H9 (cell line): ENCODE data around the gene RHOU. TPM values are rescaled to one million over a fixed set of nuclear protein-coding genes. Genes with fewer than 3 reads are reported as not detected.

Experiments
- DNase-seq: peaks from one replicate; pipeline ENCODE4 v3.0.0-alpha.2; 2017
- H2AFZ ChIP-seq: one replicate; pipeline ENCODE4 v1.6.1; 2013; ENCODE audit warnings: mild to moderate bottlenecking, low read length, control low read depth, moderate library complexity
- H2AK5ac ChIP-seq: 2 replicates; pipeline ENCODE4 v1.6.1; 2013; ENCODE audit warnings: low read length, control low read depth, mixed read lengths; ENCODE audit not compliant: insufficient read length
- H2BK120ac ChIP-seq: one replicate; pipeline ENCODE4 v1.6.1; 2013; ENCODE audit warnings: low read depth, mild to moderate bottlenecking, low read length, control low read depth, inconsistent platforms; ENCODE audit not compliant: poor library complexity, severe bottlenecking
- H2BK12ac ChIP-seq: 2 replicates; pipeline ENCODE4 v1.6.1; 2013; ENCODE audit warnings: low read length, control low read depth, mixed read lengths, low read depth; ENCODE audit not compliant: insufficient read length
- H2BK15ac ChIP-seq: 2 replicates; pipeline ENCODE4 v1.6.1; 2013; ENCODE audit warnings: low read depth, low read length, control low read depth
- H2BK20ac ChIP-seq: one replicate; pipeline ENCODE4 v1.6.1; 2013; ENCODE audit warnings: low read depth, mild to moderate bottlenecking, low read length, control low read depth, inconsistent platforms; ENCODE audit not compliant: poor library complexity, severe bottlenecking
- H2BK5ac ChIP-seq: 2 replicates; pipeline ENCODE4 v1.6.1; 2013; ENCODE audit warnings: low read length, control low read depth, mixed read lengths; ENCODE audit not compliant: insufficient read length
- H3K14ac ChIP-seq: 2 replicates; pipeline ENCODE4 v1.6.1; 2013; ENCODE audit warnings: low read length, control low read depth; ENCODE audit not compliant: insufficient read depth
- H3K18ac ChIP-seq: 2 replicates; pipeline ENCODE4 v1.6.1; 2013; ENCODE audit warnings: low read depth, mild to moderate bottlenecking, mixed read lengths, low read length, control low read depth; ENCODE audit not compliant: insufficient read length
- H3K23ac ChIP-seq: 2 replicates; pipeline ENCODE4 v1.6.1; 2013; ENCODE audit warnings: low read length, control low read depth, mixed read lengths, low read depth; ENCODE audit not compliant: insufficient read length
- H3K23me2 ChIP-seq: 2 replicates; pipeline ENCODE4 v1.6.1; 2013; ENCODE audit warnings: low read depth, mild to moderate bottlenecking, mixed read lengths, low read length, control low read depth; ENCODE audit not compliant: insufficient read length, poor library complexity, severe bottlenecking
- H3K27ac ChIP-seq: 2 replicates; pipeline ENCODE4 v1.5.1; 2013; ENCODE audit warnings: low read length, control low read depth, mixed read lengths, low read depth; ENCODE audit not compliant: insufficient read length
- H3K27me3 ChIP-seq: 2 replicates; pipeline ENCODE4 v1.6.1; 2013; ENCODE audit warnings: low read length, control low read depth, inconsistent platforms; ENCODE audit not compliant: insufficient read depth
- H3K4ac ChIP-seq: 2 replicates; pipeline ENCODE4 v1.6.1; 2013; ENCODE audit warnings: low read depth, mild to moderate bottlenecking, control low read depth, inconsistent platforms, low read length, moderate library complexity
- H3K4me1 ChIP-seq: 2 replicates; pipeline ENCODE4 v1.6.1; 2013; ENCODE audit warnings: low read length, control low read depth, inconsistent platforms; ENCODE audit not compliant: insufficient read depth
- H3K4me2 ChIP-seq: 2 replicates; pipeline ENCODE4 v1.6.1; 2013; ENCODE audit warnings: low read length, control low read depth, mixed read lengths; ENCODE audit not compliant: insufficient read length, insufficient read depth
- H3K56ac ChIP-seq: 2 replicates; pipeline ENCODE4 v1.6.1; 2013; ENCODE audit warnings: low read depth, mild to moderate bottlenecking, mixed read lengths, low read length, control low read depth; ENCODE audit not compliant: insufficient read length
- H3K79me1 ChIP-seq: 2 replicates; pipeline ENCODE4 v1.6.1; 2013; ENCODE audit warnings: low read depth, mild to moderate bottlenecking, moderate library complexity, low read length, control low read depth, inconsistent platforms; ENCODE audit not compliant: insufficient read depth, poor library complexity, severe bottlenecking
- H3K79me2 ChIP-seq: 2 replicates; pipeline ENCODE4 v1.6.1; 2013; ENCODE audit warnings: low read length, control low read depth, inconsistent platforms; ENCODE audit not compliant: insufficient read depth
- H3K9ac ChIP-seq: 2 replicates; pipeline ENCODE4 v1.6.1; 2013; ENCODE audit warnings: low read length, control low read depth, mixed read lengths; ENCODE audit not compliant: insufficient read length; ENCODE audit errors: extremely low read depth
- H3K9me3 ChIP-seq: one replicate; pipeline ENCODE4 v1.6.1; 2013; ENCODE audit warnings: low read depth, low read length, inconsistent platforms; ENCODE audit not compliant: control insufficient read depth
- H3T11ph ChIP-seq: one replicate; pipeline ENCODE4 v1.6.1; 2013; ENCODE audit warnings: mild to moderate bottlenecking, low read length, control low read depth, inconsistent platforms
- H4K20me1 ChIP-seq: one replicate; pipeline ENCODE4 v1.6.1; 2013; ENCODE audit not compliant: control insufficient read depth, insufficient read length, insufficient read depth
- H4K5ac ChIP-seq: 2 replicates; pipeline ENCODE4 v1.6.1; 2013; ENCODE audit warnings: low read depth, mild to moderate bottlenecking, mixed read lengths, low read length, control low read depth; ENCODE audit not compliant: insufficient read length
- H4K8ac ChIP-seq: replicated peaks from 2 replicates; pipeline ENCODE4 v1.6.1; 2013; ENCODE audit warnings: low read length, control low read depth, mixed read lengths, low read depth; ENCODE audit not compliant: insufficient read length
- H4K91ac ChIP-seq: 2 replicates; pipeline ENCODE4 v1.6.1; 2013; ENCODE audit warnings: low read depth, mild to moderate bottlenecking, moderate library complexity, mixed read lengths, low read length, control low read depth; ENCODE audit not compliant: insufficient read length
- H3K27ac Mint-ChIP-seq, 3 experiments: 2 replicates in 2 of 3; 3 replicates in 1 of 3; pipeline ENCODE4 v1.8.0; 2020 to 2021; ENCODE audit warnings: mixed read lengths in 3 of 3, mild to moderate bottlenecking in 1 of 3, moderate library complexity in 1 of 3
- H3K27me3 Mint-ChIP-seq: 2 replicates; pipeline ENCODE4 v1.8.0; 2021; ENCODE audit warnings: low read depth, mild to moderate bottlenecking, moderate library complexity, mixed read lengths
- H3K36me3 Mint-ChIP-seq, 3 experiments: 2 replicates in 2 of 3; 3 replicates in 1 of 3; pipeline ENCODE4 v1.8.0; 2020 to 2021; ENCODE audit warnings: low read depth in 3 of 3, mixed read lengths in 3 of 3; ENCODE audit not compliant: insufficient read depth in 1 of 3
- H3K4me1 Mint-ChIP-seq, 2 experiments: 2 replicates each; pipeline ENCODE4 v1.8.0; 2020; ENCODE audit warnings: mixed read lengths in 2 of 2
- H3K4me3 Mint-ChIP-seq, 2 experiments: 2 replicates in 1 of 2; 3 replicates in 1 of 2; pipeline ENCODE4 v1.8.0; 2020 to 2021; ENCODE audit warnings: mild to moderate bottlenecking in 2 of 2, mixed read lengths in 2 of 2, moderate library complexity in 1 of 2
- H3K9me3 Mint-ChIP-seq, 2 experiments: 2 replicates in 1 of 2; 3 replicates in 1 of 2; pipeline ENCODE4 v1.8.0; 2020; ENCODE audit warnings: mild to moderate bottlenecking in 2 of 2, mixed read lengths in 2 of 2, moderate library complexity in 1 of 2
- WGBS: extraction: QIAGEN DNeasy Blood & Tissue Kit; methylation state at CpG from one replicate; pipeline ENCODE4 v1.1.7; 2013; ENCODE audit warnings: missing lambda C conversion rate, low lambda C conversion rate, mixed read lengths; ENCODE audit not compliant: insufficient read length; ENCODE audit errors: extremely low coverage; 5-methylcytosine and 5-hydroxymethylcytosine counted together
- total RNA-seq: library from RNA; stranded (reverse); gene quantifications from 2 replicates; pipeline ENCODE4 v1.2.1, GENCODE V29; 2021
- TF ChIP-seq, protein P1 (sequence below): fragments of 200-600 bp; sonication (generic); conservative IDR thresholded peaks from 3 replicates; pipeline ENCODE4 v1.8.0; 2021; ENCODE audit warnings: antibody characterized with exemption, mild to moderate bottlenecking

RHOU gene
- total RNA-seq, 1 experiment from 2014 or later: 3.9 TPM

DNA sequence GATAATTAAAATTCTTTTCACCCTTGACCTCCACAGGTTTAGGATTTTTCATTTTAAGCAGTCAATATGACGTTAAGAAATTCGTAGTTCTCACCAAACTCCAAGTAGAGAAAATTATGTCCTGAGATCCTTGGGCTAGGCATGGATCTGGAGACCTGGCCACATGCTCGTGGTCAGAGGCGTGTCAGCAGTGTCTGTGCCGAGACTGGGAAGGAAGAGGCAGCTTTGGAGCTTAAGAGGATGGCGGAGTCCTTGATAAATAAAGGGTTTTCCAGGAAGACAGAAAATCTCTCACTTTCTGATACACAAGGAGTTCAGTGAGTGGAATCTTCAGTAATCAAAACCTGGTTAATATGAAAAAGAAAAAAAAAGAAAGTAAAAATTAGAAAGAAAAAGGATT, 17.0 kb downstream of the RHOU start:
- Histone ChIP-seq H3K18ac (no peak overlapping the region), H2AFZ (no peak overlapping the region), H2BK20ac (no peak overlapping the region), H3K27ac (no peak overlapping the region), H3K4me1 (no peaks in the 10 kb centered on the region), H3K9me3 (no peaks in the 10 kb centered on the region), H3K56ac (no peak overlapping the region), H2BK120ac (no peak overlapping the region), H3K4ac (no peak overlapping the region), H3K23ac (no peak overlapping the region), H3K9ac (no peak overlapping the region), H4K8ac (no peak overlapping the region), H3T11ph (no peak overlapping the region), H4K20me1 (no peaks in the 10 kb centered on the region), H2BK15ac (no peak overlapping the region), H4K91ac (no peak overlapping the region), H3K27me3 (no peaks in the 10 kb centered on the region), H2BK5ac (no peak overlapping the region), H3K4me2 (no peak overlapping the region), H3K79me2 (no peaks in the 10 kb centered on the region), H3K23me2 (no peaks in the 10 kb centered on the region), H3K79me1 (no peaks in the 10 kb centered on the region), H3K14ac (no peak overlapping the region), H2AK5ac (no peak overlapping the region), H2BK12ac (no peak overlapping the region), H4K5ac (no peak overlapping the region)
- WGBS: no CpG with 5 or more reads among the region's 6 CpGs
- H3K27ac Mint-ChIP-seq: no peak overlapping the region
- DNase-seq: no peak
- H3K4me1 Mint-ChIP-seq: peaks cover 9 to 12% of the 10 kb centered on the region in 2 experiments
- no peak overlapping the region for H3K4me3 Mint-ChIP-seq
- no peaks in the 10 kb centered on the region for H3K36me3 Mint-ChIP-seq
- TF ChIP-seq, protein P1, sequence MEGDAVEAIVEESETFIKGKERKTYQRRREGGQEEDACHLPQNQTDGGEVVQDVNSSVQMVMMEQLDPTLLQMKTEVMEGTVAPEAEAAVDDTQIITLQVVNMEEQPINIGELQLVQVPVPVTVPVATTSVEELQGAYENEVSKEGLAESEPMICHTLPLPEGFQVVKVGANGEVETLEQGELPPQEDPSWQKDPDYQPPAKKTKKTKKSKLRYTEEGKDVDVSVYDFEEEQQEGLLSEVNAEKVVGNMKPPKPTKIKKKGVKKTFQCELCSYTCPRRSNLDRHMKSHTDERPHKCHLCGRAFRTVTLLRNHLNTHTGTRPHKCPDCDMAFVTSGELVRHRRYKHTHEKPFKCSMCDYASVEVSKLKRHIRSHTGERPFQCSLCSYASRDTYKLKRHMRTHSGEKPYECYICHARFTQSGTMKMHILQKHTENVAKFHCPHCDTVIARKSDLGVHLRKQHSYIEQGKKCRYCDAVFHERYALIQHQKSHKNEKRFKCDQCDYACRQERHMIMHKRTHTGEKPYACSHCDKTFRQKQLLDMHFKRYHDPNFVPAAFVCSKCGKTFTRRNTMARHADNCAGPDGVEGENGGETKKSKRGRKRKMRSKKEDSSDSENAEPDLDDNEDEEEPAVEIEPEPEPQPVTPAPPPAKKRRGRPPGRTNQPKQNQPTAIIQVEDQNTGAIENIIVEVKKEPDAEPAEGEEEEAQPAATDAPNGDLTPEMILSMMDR: no peak
- peaks cover 5 to 11% of the 10 kb centered on the region in 2 experiments; a peak in 4 of 5 replicates for H3K9me3 Mint-ChIP-seq
- peaks cover 23% of the 10 kb centered on the region for H3K27me3 Mint-ChIP-seq
